Gastroesophageal sphincter (tissue), 4 donors: ENCODE results near the gene MON1B. TPM values are rescaled to one million over a fixed set of nuclear protein-coding genes. Genes with fewer than 3 reads are reported as not detected.

Experiments used
- ATAC-seq: fragments of 150-250 bp; one replicate; pipeline ENCODE4 v1.9.1; 2016; ENCODE audit warnings: mild to moderate bottlenecking, moderate library complexity
- H3K27ac ChIP-seq, 4 donors: fragments of 200-600 bp; sonication (generic) in 3 of 4; 1 replicate in 3 of 4; 2 replicates in 1 of 4; pipeline ENCODE4 v1.5.1; 2016 to 2019
- H3K27me3 ChIP-seq: fragments of 200-600 bp; sonication (generic); one replicate; pipeline ENCODE4 v1.5.1; 2019
- H3K36me3 ChIP-seq, 2 donors: fragments of 200-600 bp; sonication (generic); one replicate each; pipeline ENCODE4 v1.5.1; 2019; ENCODE audit warnings: control low read depth in 1 of 2
- H3K4me1 ChIP-seq, 3 donors: fragments of 200-600 bp; sonication (generic); 1 replicate in 2 of 3; 2 replicates in 1 of 3; pipeline ENCODE4 v1.5.1; 2016 to 2019; ENCODE audit warnings: control low read depth in 2 of 3
- H3K4me3 ChIP-seq, 2 donors: fragments of 200-600 bp; sonication (generic); one replicate each; pipeline ENCODE4 v1.5.1; 2019; ENCODE audit warnings: mild to moderate bottlenecking in 1 of 2, moderate library complexity in 1 of 2
- H3K9me3 ChIP-seq, 3 donors: fragments of 200-600 bp; sonication (generic); one replicate each; pipeline ENCODE4 v1.5.1; 2017 to 2019; ENCODE audit warnings: control low read depth in 2 of 3
- CTCF ChIP-seq, 4 experiments: fragments of 200-600 bp in 2 of 4; fragments of 450-650 bp in 2 of 4; sonication (generic) in 1 of 4; IDR thresholded peaks; one replicate each; pipeline ENCODE4 v1.5.1; 2017 to 2019; ENCODE audit warnings: antibody characterized with exemption in 4 of 4, mild to moderate bottlenecking in 2 of 4, moderate library complexity in 2 of 4
- EP300 ChIP-seq: sonication (generic); formaldehyde crosslinking; IDR thresholded peaks from one replicate; pipeline ENCODE4 v1.6.1; 2017; ENCODE audit warnings: antibody characterized with exemption, mild to moderate bottlenecking
- POLR2A ChIP-seq, 2 donors: fragments of 450-650 bp; IDR thresholded peaks; one replicate each; pipeline ENCODE4 v1.6.1; 2017; ENCODE audit warnings: antibody characterized with exemption in 2 of 2, mild to moderate bottlenecking in 2 of 2, moderate library complexity in 1 of 2
- POLR2AphosphoS5 ChIP-seq: sonication (generic); formaldehyde crosslinking; IDR thresholded peaks from one replicate; pipeline ENCODE4 v1.6.1; 2017; ENCODE audit warnings: antibody characterized with exemption
- WGBS, 2 donors: methylation state at CpG; one replicate each; pipeline ENCODE4 v1.1.5; 2018; ENCODE audit warnings: low coverage in 1 of 2; 5-methylcytosine and 5-hydroxymethylcytosine counted together
- total RNA-seq, 4 donors: library from RNA; depleted of rRNA; stranded (reverse); fragments of >200 nt; gene quantifications; one replicate each; pipeline ENCODE4 v1.1.0, GENCODE V29; 2016

Gene MON1B
- total RNA-seq, 4 donors from 2014 or later: 19.1 to 26.1 (median 23.3) TPM

DNA sequence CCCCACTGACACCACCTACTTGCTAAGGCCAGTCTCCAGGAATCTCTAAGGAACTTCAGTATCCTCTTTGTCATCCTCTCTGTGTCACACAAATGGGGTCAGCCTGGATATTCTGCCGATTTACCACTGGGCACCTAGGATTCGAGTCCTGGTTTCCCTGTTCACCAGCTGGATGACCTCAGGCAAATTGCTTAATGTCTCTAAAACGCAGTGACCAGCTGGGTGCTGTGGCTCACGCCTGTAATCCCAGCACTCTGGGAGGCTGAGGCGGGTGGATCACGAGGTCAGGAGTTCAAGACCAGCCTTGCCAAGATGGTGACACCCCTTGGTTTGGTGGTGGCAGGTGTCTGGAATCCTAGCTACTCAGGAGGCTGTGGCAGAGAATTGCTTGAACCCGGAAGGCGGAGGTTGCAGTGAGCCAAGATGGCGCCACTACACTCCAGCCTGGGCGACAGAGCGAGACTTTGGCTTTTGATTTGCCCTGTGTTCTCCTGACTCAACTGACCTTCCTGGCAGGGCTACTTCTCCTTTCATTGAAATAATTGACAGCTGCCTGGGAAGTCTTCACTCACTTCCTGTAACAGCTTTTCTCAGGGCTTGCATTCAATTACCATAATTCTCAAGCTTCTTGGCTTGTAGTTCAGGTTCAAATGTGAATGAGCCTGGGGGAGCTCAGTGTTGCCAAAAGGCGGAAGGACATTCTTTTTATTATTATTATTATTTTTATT lies 23.6 kb downstream of the MON1B start:
- Histone ChIP-seq H3K27ac (no peak overlapping the region), H3K4me1 (peaks cover 0 to 21% (median 0%) of the 10 kb centered on the region in 3 donors), H3K27me3 (peaks cover 27% of the 10 kb centered on the region), H3K4me3 (no peak overlapping the region), H3K9me3 (no peaks in the 10 kb centered on the region), H3K36me3 (no peaks in the 10 kb centered on the region)
- no peak for TF ChIP-seq CTCF (IDR thresholded peaks at IDR 0.05)
- no peak for TF ChIP-seq POLR2AphosphoS5
- no peak for TF ChIP-seq POLR2A (IDR thresholded peaks at IDR 0.05)
- no peak for TF ChIP-seq EP300
- no peak for ATAC-seq
- WGBS, 2 donors: 88% methylated on average over 3 of the region's 12 CpGs; no CpG with 5 or more reads in 1 of the 2 donors

DNA sequence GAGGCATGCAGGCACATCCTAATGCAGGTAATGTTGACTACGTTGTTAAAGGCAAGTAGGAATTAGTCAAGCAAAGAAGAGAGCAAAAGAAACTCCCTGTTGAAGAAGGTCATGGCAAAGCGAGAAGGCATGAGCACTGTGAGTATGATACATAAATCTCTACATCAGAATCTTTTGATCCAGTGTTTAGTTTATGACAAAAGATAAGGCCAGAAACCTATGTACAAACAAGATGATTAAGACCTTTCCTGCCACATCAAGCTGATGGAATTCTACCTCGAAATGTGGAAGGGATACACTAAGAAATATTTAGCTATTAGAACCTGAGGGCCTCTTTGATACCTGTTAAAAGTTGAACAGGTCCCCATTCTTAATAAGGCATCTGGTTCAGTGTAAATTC lies 28.4 kb downstream of the MON1B start:
- Histone ChIP-seq H3K9me3 (no peaks in the 10 kb centered on the region), H3K27me3 (peaks cover 8% of the 10 kb centered on the region), H3K4me3 (no peak overlapping the region), H3K4me1 (no peaks in the 10 kb centered on the region), H3K27ac (no peak overlapping the region), H3K36me3 (no peaks in the 10 kb centered on the region)
- WGBS, 2 donors: 89 to 92% methylated on average over 2 to 3 of the region's 3 CpGs
- no peak for TF ChIP-seq CTCF (IDR thresholded peaks at IDR 0.05)
- no peak for TF ChIP-seq POLR2AphosphoS5
- TF ChIP-seq POLR2A (IDR thresholded peaks at IDR 0.05): no peak
- no peak for TF ChIP-seq EP300
- ATAC-seq: no peak

DNA sequence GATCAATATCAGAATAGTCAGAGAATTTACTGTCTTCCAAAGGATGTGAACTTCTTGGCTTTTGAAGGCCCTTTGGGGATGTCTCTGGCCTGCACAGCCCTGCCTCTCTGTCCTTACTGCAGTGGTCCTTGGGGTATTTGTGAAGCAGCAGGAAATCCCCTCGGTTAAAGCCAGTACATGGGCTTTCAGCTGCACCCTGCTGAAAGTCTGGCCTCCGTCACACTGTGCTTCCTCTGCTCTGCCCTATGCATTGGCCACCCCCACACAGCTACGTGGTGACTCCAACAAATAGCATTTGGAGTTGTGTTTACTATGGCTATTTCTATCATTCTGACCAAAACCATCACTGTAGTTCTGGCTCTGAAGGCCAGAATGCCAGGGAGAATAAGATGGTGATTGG lies 29.4 kb downstream of the MON1B start:
- Histone ChIP-seq H3K9me3 (no peaks in the 10 kb centered on the region), H3K27me3 (peaks cover 8% of the 10 kb centered on the region), H3K4me3 (no peak overlapping the region), H3K27ac (no peak overlapping the region), H3K36me3 (no peaks in the 10 kb centered on the region), H3K4me1 (no peaks in the 10 kb centered on the region)
- TF ChIP-seq CTCF (IDR thresholded peaks at IDR 0.05): no peak
- WGBS, 2 donors: 0% methylated on average over 2 of the region's 3 CpGs; no CpG with 5 or more reads in 1 of the 2 donors
- ATAC-seq: no peak

DNA sequence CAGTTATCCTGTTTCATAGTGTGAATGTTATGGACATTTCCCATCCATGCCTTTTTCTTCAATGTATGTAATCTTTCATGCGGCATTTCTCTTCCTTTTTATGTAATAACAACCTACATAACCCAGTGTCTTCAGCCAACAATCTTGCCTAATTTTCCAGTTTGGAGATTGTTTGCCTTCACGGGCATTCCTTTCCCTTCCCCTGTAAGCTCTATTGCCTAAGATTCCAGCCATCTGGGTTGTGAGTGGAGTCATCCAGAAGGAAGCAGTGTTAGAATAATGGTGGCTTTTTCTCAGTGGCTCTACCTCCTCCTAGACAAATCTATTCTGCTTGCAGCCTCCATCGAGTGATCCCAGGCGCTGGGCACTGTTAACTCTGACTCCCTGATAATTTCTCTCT lies 30.5 kb downstream of the MON1B start:
- H3K36me3 ChIP-seq: no peaks in the 10 kb centered on the region
- no peaks in the 10 kb centered on the region for H3K4me1 ChIP-seq
- 84 to 94% methylated on average over 2 to 4 of the region's 4 CpGs for WGBS, 2 donors
- no peak for TF ChIP-seq POLR2A (IDR thresholded peaks at IDR 0.05)
- TF ChIP-seq CTCF (IDR thresholded peaks at IDR 0.05): no peak
- no peak for TF ChIP-seq POLR2AphosphoS5
- no peak for TF ChIP-seq EP300
- ATAC-seq: no peak
- H3K27ac ChIP-seq: no peak overlapping the region
- no peak overlapping the region for H3K4me3 ChIP-seq
- H3K9me3 ChIP-seq: no peaks in the 10 kb centered on the region
- H3K27me3 ChIP-seq: peaks cover 8% of the 10 kb centered on the region

- no peaks in the 10 kb centered on the region for H3K9me3 ChIP-seq
- H3K4me1 ChIP-seq: no peaks in the 10 kb centered on the region
- no peak for ATAC-seq
- H3K27me3 ChIP-seq: peaks cover 13% of the 10 kb centered on the region
- WGBS, 2 donors: 64 to 80% methylated on average over 1 to 8 of the region's 10 CpGs
- TF ChIP-seq POLR2A (IDR thresholded peaks at IDR 0.05) (no peak), CTCF (IDR thresholded peaks at IDR 0.05) (no peak), POLR2AphosphoS5 (no peak), EP300 (no peak)
- no peaks in the 10 kb centered on the region for H3K36me3 ChIP-seq
- no peak overlapping the region for H3K4me3 ChIP-seq
- H3K27ac ChIP-seq: no peak overlapping the region
Measured at GRCh38 chr16:77223184-77223583, 32.2 kb downstream of the MON1B start.
